Loucy (cell line): Measurements from ENCODE around the gene SSB.

Experiments used
- H2AFZ ChIP-seq: fragments of 200-600 bp; sonication (generic); 2 replicates; pipeline ENCODE4 v1.6.0; 2016; ENCODE audit warnings: antibody characterized with exemption, mild to moderate bottlenecking, low read length, moderate library complexity
- H3F3A ChIP-seq: fragments of 200-600 bp; 2 replicates; pipeline ENCODE4 v1.6.0; 2016; ENCODE audit warnings: antibody characterized with exemption, low read depth, mild to moderate bottlenecking
- H3K27me3 ChIP-seq: fragments of 200-600 bp; sonication (generic); 2 replicates; pipeline ENCODE4 v1.6.1; 2014; ENCODE audit warnings: low read length, mild to moderate bottlenecking; ENCODE audit not compliant: insufficient read depth, poor library complexity, severe bottlenecking
- H3K36me3 ChIP-seq: fragments of 200-600 bp; sonication (generic); 2 replicates; pipeline ENCODE4 v1.6.1; 2016; ENCODE audit warnings: low read length; ENCODE audit not compliant: insufficient read depth
- H3K4me1 ChIP-seq: fragments of 200-600 bp; sonication (generic); 2 replicates; pipeline ENCODE4 v1.5.1; 2014; ENCODE audit warnings: low read length, mild to moderate bottlenecking; ENCODE audit not compliant: insufficient read depth, poor library complexity, severe bottlenecking
- H3K4me2 ChIP-seq: fragments of 200-600 bp; sonication (generic); 2 replicates; pipeline ENCODE4 v1.6.0; 2014; ENCODE audit warnings: antibody characterized with exemption, low read length, low read depth, mild to moderate bottlenecking; ENCODE audit not compliant: poor library complexity, severe bottlenecking
- H3K4me3 ChIP-seq: fragments of 200-600 bp; sonication (generic); 2 replicates; pipeline ENCODE4 v1.5.1; 2014; ENCODE audit warnings: low read length, mild to moderate bottlenecking, mixed read lengths; ENCODE audit not compliant: poor library complexity, severe bottlenecking
- H3K79me2 ChIP-seq: fragments of 200-600 bp; sonication (generic); 2 replicates; pipeline ENCODE4 v1.6.1; 2014; ENCODE audit warnings: low read length; ENCODE audit not compliant: insufficient read depth
- H3K9ac ChIP-seq: fragments of 200-600 bp; sonication (generic); 2 replicates; pipeline ENCODE4 v1.6.0; 2014; ENCODE audit warnings: mild to moderate bottlenecking, low read depth, low read length, moderate library complexity; ENCODE audit not compliant: poor library complexity, severe bottlenecking
- H3K9me2 ChIP-seq: fragments of 200-600 bp; sonication (generic); replicated peaks from 2 replicates; pipeline ENCODE4 v1.6.1; 2016; ENCODE audit warnings: low read depth, low read length, mixed read lengths
- H3K9me3 ChIP-seq: fragments of 200-600 bp; sonication (generic); 2 replicates; pipeline ENCODE4 v1.6.1; 2014; ENCODE audit warnings: mild to moderate bottlenecking, antibody characterized with exemption, low read length, low read depth; ENCODE audit not compliant: insufficient read depth
- H4K20me1 ChIP-seq: fragments of 200-600 bp; sonication (generic); 2 replicates; pipeline ENCODE4 v1.6.0; 2014; ENCODE audit warnings: antibody characterized with exemption, low read length, mild to moderate bottlenecking; ENCODE audit not compliant: insufficient read depth, poor library complexity, severe bottlenecking
- EZH2phosphoT487 ChIP-seq: fragments of 200-600 bp; IDR thresholded peaks from 2 replicates; pipeline ENCODE4 v1.6.1; 2018; ENCODE audit warnings: antibody characterized with exemption, mild to moderate bottlenecking, moderate library complexity, borderline replicate concordance
- TF ChIP-seq, protein P1 (sequence below): fragments of 200-600 bp; sonication (generic); conservative IDR thresholded peaks from 2 replicates; pipeline ENCODE4 v1.5.1; 2014; ENCODE audit warnings: mild to moderate bottlenecking, antibody characterized with exemption, low read length

SSB gene

DNA sequence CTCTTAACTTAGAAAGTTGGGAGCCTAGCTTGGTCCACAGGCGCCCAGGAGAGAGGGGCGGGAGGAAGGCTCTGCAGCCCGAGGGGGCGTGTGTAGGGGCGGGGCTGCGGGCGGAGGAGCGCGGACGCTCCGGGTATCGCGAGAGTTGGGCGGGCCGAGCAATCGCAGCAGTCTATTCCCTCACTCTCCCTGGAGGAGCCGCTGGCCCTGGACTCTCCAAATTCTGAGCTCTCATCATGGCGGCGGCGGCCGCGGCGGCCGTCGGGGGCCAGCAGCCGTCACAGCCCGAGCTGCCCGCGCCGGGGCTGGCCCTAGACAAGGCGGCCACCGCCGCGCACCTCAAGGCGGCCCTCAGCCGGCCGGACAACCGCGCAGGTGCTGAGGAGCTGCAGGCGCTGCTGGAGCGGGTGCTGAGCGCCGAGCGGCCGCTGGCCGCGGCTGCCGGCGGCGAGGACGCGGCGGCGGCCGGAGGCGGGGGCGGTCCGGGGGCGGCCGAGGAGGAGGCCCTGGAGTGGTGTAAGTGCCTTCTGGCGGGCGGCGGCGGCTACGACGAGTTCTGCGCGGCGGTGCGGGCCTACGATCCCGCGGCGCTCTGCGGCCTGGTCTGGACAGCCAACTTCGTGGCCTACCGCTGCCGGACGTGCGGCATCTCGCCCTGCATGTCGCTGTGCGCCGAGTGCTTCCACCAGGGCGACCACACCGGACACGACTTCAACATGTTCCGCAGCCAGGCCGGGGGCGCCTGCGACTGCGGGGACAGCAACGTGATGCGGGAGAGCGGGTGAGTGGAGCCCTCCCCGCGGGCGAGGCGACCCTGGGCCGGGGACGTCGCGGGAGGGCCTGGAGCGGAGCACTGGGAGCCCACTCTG lies 28.8 kb downstream of the SSB start, which contains the start of gene UBR3:
Gene UBR3 (plus strand): TSS at position 183 of the 869 bp plus-strand sequence. CDS start 54 bp downstream, at position 237.
- Histone ChIP-seq H3K9ac (peak within 1 kb of the TSS; percentile 73), H2AFZ (peak within 1 kb of the TSS; percentile 77)

DNA sequence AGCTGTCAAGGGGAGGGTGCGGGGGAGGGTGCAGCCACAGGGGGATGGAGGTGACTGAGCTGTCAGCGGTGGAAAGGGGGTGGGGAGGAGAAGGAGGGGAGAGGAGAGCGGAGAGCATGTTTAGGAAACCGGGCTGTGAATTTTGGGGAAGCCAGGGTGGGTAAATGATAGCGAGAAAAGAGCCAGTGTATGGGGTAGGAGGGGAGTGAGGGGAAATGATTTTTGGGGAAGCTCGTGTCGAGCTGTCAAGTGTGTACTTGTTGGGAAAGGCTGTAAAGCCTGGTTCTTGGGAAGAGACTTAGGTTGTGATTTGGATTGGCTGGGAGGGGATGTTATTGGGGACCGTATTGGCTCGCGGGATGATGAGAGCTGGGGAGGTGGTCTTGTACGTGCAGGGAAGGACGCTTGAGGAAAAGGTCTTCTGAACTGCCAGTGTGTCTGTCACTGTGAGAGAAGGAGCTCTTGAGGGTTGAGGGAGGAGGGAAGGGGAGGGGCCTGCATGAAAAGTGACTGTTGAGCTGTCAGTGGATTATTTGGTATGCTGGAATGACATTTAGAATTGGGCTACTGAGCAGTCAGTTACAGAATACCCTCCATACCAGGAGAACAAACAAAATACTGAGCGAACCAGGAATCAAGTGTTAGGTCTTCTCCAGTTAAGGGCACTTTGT lies 29.6 kb downstream of the SSB start:
- Histone ChIP-seq H2AFZ (peak overlapping the region; percentile 62; the same call in 1 of the 2 replicates), H3K9ac (peak overlapping the region; percentile 73)

More for the DNA sequence above, 28.8 kb downstream of the SSB start, which contains the start of gene UBR3:
- H3K4me3 ChIP-seq, result peak within 1 kb of the TSS; percentile 87
- H3K36me3 ChIP-seq, result no peaks in the 10 kb centered on the region
- peaks cover 69% of the 10 kb centered on the region for H3K79me2 ChIP-seq
- H3K4me2 ChIP-seq, result peak within 1 kb of the TSS; percentile 74
- H3K4me1 ChIP-seq, result peaks cover 47% of the 10 kb centered on the region
- H3F3A ChIP-seq, result no peaks in the 10 kb centered on the region; the same call in 1 of the 2 replicates
- H3K27me3 ChIP-seq, result no peaks in the 10 kb centered on the region
- TF ChIP-seq EZH2phosphoT487, result no peak
- TF ChIP-seq, protein P1, sequence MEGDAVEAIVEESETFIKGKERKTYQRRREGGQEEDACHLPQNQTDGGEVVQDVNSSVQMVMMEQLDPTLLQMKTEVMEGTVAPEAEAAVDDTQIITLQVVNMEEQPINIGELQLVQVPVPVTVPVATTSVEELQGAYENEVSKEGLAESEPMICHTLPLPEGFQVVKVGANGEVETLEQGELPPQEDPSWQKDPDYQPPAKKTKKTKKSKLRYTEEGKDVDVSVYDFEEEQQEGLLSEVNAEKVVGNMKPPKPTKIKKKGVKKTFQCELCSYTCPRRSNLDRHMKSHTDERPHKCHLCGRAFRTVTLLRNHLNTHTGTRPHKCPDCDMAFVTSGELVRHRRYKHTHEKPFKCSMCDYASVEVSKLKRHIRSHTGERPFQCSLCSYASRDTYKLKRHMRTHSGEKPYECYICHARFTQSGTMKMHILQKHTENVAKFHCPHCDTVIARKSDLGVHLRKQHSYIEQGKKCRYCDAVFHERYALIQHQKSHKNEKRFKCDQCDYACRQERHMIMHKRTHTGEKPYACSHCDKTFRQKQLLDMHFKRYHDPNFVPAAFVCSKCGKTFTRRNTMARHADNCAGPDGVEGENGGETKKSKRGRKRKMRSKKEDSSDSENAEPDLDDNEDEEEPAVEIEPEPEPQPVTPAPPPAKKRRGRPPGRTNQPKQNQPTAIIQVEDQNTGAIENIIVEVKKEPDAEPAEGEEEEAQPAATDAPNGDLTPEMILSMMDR, result no peak
- peaks cover 36% of the 10 kb centered on the region for H4K20me1 ChIP-seq
- no peaks in the 10 kb centered on the region for H3K9me3 ChIP-seq
- H3K9me2 ChIP-seq, result no peaks in the 10 kb centered on the region

DNA sequence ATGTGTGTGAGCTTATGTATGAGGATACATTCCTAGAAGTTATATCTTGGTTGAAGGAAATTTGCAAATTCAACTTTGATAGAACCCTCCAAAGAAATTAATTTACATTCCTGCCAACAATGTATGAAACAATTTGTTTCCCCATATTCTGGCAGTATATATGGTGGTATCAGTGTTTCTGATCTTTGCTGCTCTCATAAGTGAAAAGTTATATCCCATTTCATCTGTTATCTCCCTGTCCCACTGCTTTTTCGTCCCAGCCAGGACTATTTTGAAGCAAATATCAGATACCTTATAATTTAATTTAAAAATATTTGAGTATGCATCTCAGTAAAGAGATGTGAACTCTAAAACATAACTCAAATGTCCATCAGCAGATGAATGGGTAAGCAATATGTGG lies 35.7 kb downstream of the SSB start:
- H3F3A ChIP-seq, result 0 out of 2 replicates have a peak, but pooled peaks cover 3% of the 10 kb centered on the region
- H3K4me2 ChIP-seq, result peak overlapping the region; percentile 54
- no peaks in the 10 kb centered on the region for H3K9me2 ChIP-seq
- peaks cover 30% of the 10 kb centered on the region for H4K20me1 ChIP-seq
- TF ChIP-seq, protein P1, result no peak
- no peak for TF ChIP-seq EZH2phosphoT487
- H3K9ac ChIP-seq, result no peak overlapping the region
- H2AFZ ChIP-seq, result no peak overlapping the region
- no peaks in the 10 kb centered on the region for H3K27me3 ChIP-seq
- peak overlapping the region; percentile 15 for H3K4me3 ChIP-seq
- H3K9me3 ChIP-seq, result no peaks in the 10 kb centered on the region
- peaks cover 43% of the 10 kb centered on the region for H3K4me1 ChIP-seq
- H3K36me3 ChIP-seq, result no peaks in the 10 kb centered on the region
- H3K79me2 ChIP-seq, result peaks cover 91% of the 10 kb centered on the region

More for the DNA sequence above, 29.6 kb downstream of the SSB start:
- no peaks in the 10 kb centered on the region; the same call in 1 of the 2 replicates for H3F3A ChIP-seq
- peaks cover 45% of the 10 kb centered on the region for H3K4me1 ChIP-seq
- H3K4me3 ChIP-seq, result peak overlapping the region; percentile 87
- H3K9me2 ChIP-seq, result no peaks in the 10 kb centered on the region
- H3K27me3 ChIP-seq, result no peaks in the 10 kb centered on the region
- no peaks in the 10 kb centered on the region for H3K36me3 ChIP-seq
- TF ChIP-seq EZH2phosphoT487, result no peak
- TF ChIP-seq, protein P1, result no peak
- H3K79me2 ChIP-seq, result peaks cover 69% of the 10 kb centered on the region
- peak overlapping the region; percentile 74 for H3K4me2 ChIP-seq
- H3K9me3 ChIP-seq, result no peaks in the 10 kb centered on the region
- H4K20me1 ChIP-seq, result peaks cover 36% of the 10 kb centered on the region
